K562 (cell line): ENCODE data around the gene TYW3. TPM values are rescaled to one million over a fixed set of nuclear protein-coding genes. Genes with fewer than 3 reads are reported as not detected.

Experiments
- ATAC-seq: fragments of 200-7000 bp; cut with Tn5 transposase; 3 replicates; pipeline ENCODE4 v1.9.1; 2020; ENCODE audit warnings: moderate library complexity
- BruUV-seq: library from RNA; stranded (reverse); fragments of 400-500 nt; replicated peaks from 2 replicates; lab custom pipeline; 2021; lab: Mats Ljungman, UMichigan
- CTCF ChIA-PET: fragments of 300-600 bp; formaldehyde crosslinking; extraction: SDS; loops from one replicate; lab custom pipeline; 2021; ENCODE audit warnings: low intra/inter-chr PET ratio; lab: Yijun Ruan, JAX
- POLR2A ChIA-PET: fragments of 300-600, 350-650 bp; sonication (Branson Sonifier 250); formaldehyde crosslinking; extraction: SDS; loops from one replicate; lab custom pipeline; 2021; ENCODE audit warnings: antibody characterized with exemption, inconsistent platforms; lab: Yijun Ruan, JAX
- DNase-seq, 4 experiments: peaks; one replicate each; pipeline versions ENCODE4 v3.0.0 to v3.0.0-alpha.2; 2011 to 2018; ENCODE audit warnings: low spot score in 3 of 4, mixed read lengths in 3 of 4; ENCODE audit errors: extremely low read depth in 1 of 4
- FAIRE-seq: peaks from 2 replicates; lab custom pipeline; 2011; peaks lifted over from hg19 to GRCh38; lab: Jason Lieb, UNC
- H2AFZ ChIP-seq: 2 replicates; pipeline ENCODE4 v1.6.0; 2011; ENCODE audit warnings: low read depth, low read length, control low read depth, inconsistent platforms
- H3K27ac ChIP-seq: fragments of 200-600 bp; 3 replicates; pipeline ENCODE4 v1.8.0; 2011; ENCODE audit warnings: low read depth, mild to moderate bottlenecking, control low read depth, inconsistent platforms, low read length, moderate library complexity, mixed read lengths; ENCODE audit errors: extremely low read depth
- H3K27me3 ChIP-seq, 2 experiments: fragments of 300-600 bp in 1 of 2; 2 replicates in 1 of 2; 3 replicates in 1 of 2; pipeline versions ENCODE4 v1.6.0 to v1.8.0; 2011; ENCODE audit warnings: inconsistent platforms in 2 of 2, low read length in 2 of 2, mild to moderate bottlenecking in 1 of 2, mixed read lengths in 1 of 2, moderate library complexity in 1 of 2; ENCODE audit not compliant: control insufficient read depth in 2 of 2, insufficient read depth in 2 of 2
- H3K36me3 ChIP-seq: fragments of 300-600 bp; 3 replicates; pipeline ENCODE4 v1.8.0; 2011; ENCODE audit warnings: mild to moderate bottlenecking, low read length, inconsistent platforms; ENCODE audit not compliant: control insufficient read depth, insufficient read depth
- H3K4me1 ChIP-seq, 2 experiments: fragments of 200-600 bp in 1 of 2; replicated peaks in 1 of 2; 2 replicates in 1 of 2; 3 replicates in 1 of 2; pipeline versions ENCODE4 v1.5.1 to v1.8.0; 2011; ENCODE audit warnings: inconsistent platforms in 2 of 2, low read length in 2 of 2, mild to moderate bottlenecking in 1 of 2, mixed read lengths in 1 of 2, moderate library complexity in 1 of 2; ENCODE audit not compliant: control insufficient read depth in 2 of 2, insufficient read depth in 2 of 2
- H3K4me2 ChIP-seq: 2 replicates; pipeline ENCODE4 v1.6.1; 2011; ENCODE audit warnings: low read length, control low read depth, inconsistent platforms, mixed read lengths; ENCODE audit not compliant: insufficient read depth
- H3K4me3 ChIP-seq: fragments of 200-600 bp; sonication (generic), shearing (Covaris generic); 2 replicates; pipeline ENCODE4 v1.5.1; 2016; ENCODE audit warnings: control low read depth, inconsistent platforms
- H3K79me2 ChIP-seq: fragments of 200-600 bp; 3 replicates; pipeline ENCODE4 v1.8.0; 2011; ENCODE audit warnings: low read length, inconsistent platforms; ENCODE audit not compliant: control insufficient read depth, insufficient read depth
- H3K9ac ChIP-seq, 2 experiments: 2 replicates each; pipeline versions ENCODE4 v1.6.0 to v1.6.1; 2011; ENCODE audit warnings: low read depth in 2 of 2, low read length in 2 of 2, control low read depth in 1 of 2, inconsistent platforms in 1 of 2, mild to moderate bottlenecking in 1 of 2, mixed read lengths in 1 of 2; ENCODE audit not compliant: insufficient read depth in 1 of 2
- H3K9me1 ChIP-seq: one replicate; pipeline ENCODE4 v1.6.0; 2011; ENCODE audit warnings: inconsistent platforms, mild to moderate bottlenecking, low read length, moderate library complexity; ENCODE audit not compliant: control insufficient read depth, insufficient read depth
- H3K9me3 ChIP-seq: replicated peaks from 2 replicates; pipeline ENCODE4 v1.5.1; 2011; ENCODE audit warnings: low read depth, low read length, inconsistent platforms; ENCODE audit not compliant: control insufficient read depth, insufficient read depth
- H4K20me1 ChIP-seq: replicated peaks from 2 replicates; pipeline ENCODE4 v1.6.1; 2011; ENCODE audit warnings: low read length, inconsistent platforms, mixed read lengths; ENCODE audit not compliant: control insufficient read depth, insufficient read depth
- ARHGAP35 ChIP-seq: fragments of 450-650 bp; IDR thresholded peaks from 2 replicates; pipeline ENCODE4 v1.6.1; 2018; ENCODE audit not compliant: partially characterized antibody
- BACH1 ChIP-seq: fragments of 200-800 bp; sonication (Bioruptor generic); IDR thresholded peaks from 2 replicates; pipeline ENCODE4 v1.6.1; 2016; ENCODE audit warnings: missing genetic modification characterization, missing compliant biosample characterization
- GATAD2B ChIP-seq: fragments of 450-650 bp; IDR thresholded peaks from 2 replicates; pipeline ENCODE4 v1.6.1; 2017; ENCODE audit warnings: mild to moderate bottlenecking, borderline replicate concordance
- HDAC1 ChIP-seq, 2 experiments: fragments of 450-650 bp; IDR thresholded peaks; 2 replicates each; pipeline ENCODE4 v1.6.1; 2016 to 2017; ENCODE audit warnings: inconsistent platforms in 1 of 2, mild to moderate bottlenecking in 1 of 2, moderate library complexity in 1 of 2
- HNRNPLL ChIP-seq: fragments of 200-400 bp; formaldehyde crosslinking; IDR thresholded peaks from 2 replicates; pipeline ENCODE4 v1.6.1; 2017; ENCODE audit warnings: low read length, low read depth, mild to moderate bottlenecking; ENCODE audit not compliant: poor library complexity, severe bottlenecking
- NELFE ChIP-seq: IDR thresholded peaks from 2 replicates; pipeline ENCODE4 v1.6.1; 2011; ENCODE audit warnings: mild to moderate bottlenecking; ENCODE audit not compliant: insufficient read depth, insufficient read length
- NFE2 ChIP-seq: IDR thresholded peaks from 2 replicates; pipeline ENCODE4 v1.6.1; 2014; ENCODE audit warnings: antibody characterized with exemption, low read depth
- RFX5 ChIP-seq: IDR thresholded peaks from 2 replicates; pipeline ENCODE4 v1.6.1; 2011; ENCODE audit warnings: low read depth, mild to moderate bottlenecking, improper control_type of control experiment, low read length
- SPI1 ChIP-seq: IDR thresholded peaks from 2 replicates; pipeline ENCODE4 v1.6.1; 2011; ENCODE audit warnings: low read depth, low read length, control low read depth, borderline replicate concordance
- SREBF2 ChIP-seq: sonication (generic); formaldehyde crosslinking; IDR thresholded peaks from 2 replicates; pipeline ENCODE4 v1.4.0; 2020; ENCODE audit warnings: mild to moderate bottlenecking, missing genetic modification reagents
- in situ Hi-C: fragments of 300-500 bp; cut with MboI; formaldehyde crosslinking; loops from 4 replicates; pipeline ENCODE4 v1.15.0; 2018; ENCODE audit warnings: inconsistent platforms, mixed read lengths
- intact Hi-C: fragments of 100-400 bp; cut with micrococcal nuclease; formaldehyde crosslinking; loops from 2 replicates; pipeline ENCODE4 v1.14.2; 2022
- polyA plus RNA-seq, 8 experiments: library from polyadenylated mRNA; depleted of rRNA in 4 of 8; stranded (reverse) in 5 of 8; unstranded in 3 of 8; fragments of >200 nt; fragmentation: Nextera tagmentation in 2 of 8; fragmentation: Illumina TruSeq in 1 of 8; extraction: Ambion mirVana in 2 of 8; extraction: Trizol in 1 of 8; gene quantifications; 2 replicates each; pipeline versions ENCODE4 v1.2.1 to v1.2.3, GENCODE V29; 2011 to 2014; ENCODE audit warnings: inconsistent platforms in 1 of 8, missing spikeins in 1 of 8
- total RNA-seq, 7 experiments: library from RNA; depleted of rRNA in 6 of 7; stranded (reverse); fragments of >200 nt in 6 of 7; fragmentation: Illumina TruSeq in 2 of 7; extraction: Trizol in 2 of 7; gene quantifications; 2 replicates each; pipeline versions ENCODE4 v1.2.1 to v1.2.3, GENCODE V29; 2011 to 2021; ENCODE audit warnings: low replicate concordance in 1 of 7
- TF ChIP-seq, protein P1 (sequence below): sonication (generic); formaldehyde crosslinking; IDR thresholded peaks from 2 replicates; pipeline ENCODE4 v1.8.1; 2022; ENCODE audit warnings: missing genetic modification reagents
- TF ChIP-seq, protein P2 (sequence below): sonication (generic); formaldehyde crosslinking; IDR thresholded peaks from 2 replicates; pipeline ENCODE4 v1.8.1; 2022; ENCODE audit warnings: missing genetic modification reagents
- TF ChIP-seq, protein P3 (sequence below): fragments of 450-650 bp; IDR thresholded peaks from 2 replicates; pipeline ENCODE4 v1.6.1; 2014; ENCODE audit warnings: low read depth, mild to moderate bottlenecking, moderate library complexity, borderline replicate concordance

Gene TYW3
- total and polyA plus RNA-seq, 9 of the 15 experiments (the other 6 are each of a cell fraction or from before 2014, with no cell fraction given): 22.0 to 54.0 (median 41.1) TPM

DNA sequence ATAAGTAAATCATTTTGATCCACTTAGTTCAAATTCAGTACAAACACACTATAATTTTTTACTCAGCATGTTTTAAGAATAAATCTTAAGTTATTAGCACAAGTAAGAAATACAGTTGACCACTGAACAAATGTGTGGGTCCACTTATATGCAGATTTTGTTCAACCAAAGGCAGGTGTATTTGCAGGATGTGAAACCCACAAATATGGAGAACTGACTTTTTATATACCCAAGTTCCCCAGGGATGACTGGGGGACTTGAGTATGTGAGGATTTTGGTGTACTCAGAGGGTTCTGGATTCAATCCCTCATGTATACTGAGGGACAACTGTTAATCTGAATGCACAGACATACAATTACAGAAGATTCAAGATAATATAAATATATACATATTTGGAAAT is 33.6 kb upstream of the TYW3 start:
- in situ Hi-C loops (no loop called here), intact Hi-C loops (no loop called here)
- no peak for TF ChIP-seq ARHGAP35
- no peak for TF ChIP-seq RFX5
- TF ChIP-seq NFE2: no peak
- no peak for TF ChIP-seq HNRNPLL
- no peak for TF ChIP-seq BACH1 (tag)
- no peak for TF ChIP-seq SREBF2 (CRISPR knock-in tag)
- no peak for TF ChIP-seq HDAC1 (IDR thresholded peaks at IDR 0.05)
- TF ChIP-seq, protein P1, sequence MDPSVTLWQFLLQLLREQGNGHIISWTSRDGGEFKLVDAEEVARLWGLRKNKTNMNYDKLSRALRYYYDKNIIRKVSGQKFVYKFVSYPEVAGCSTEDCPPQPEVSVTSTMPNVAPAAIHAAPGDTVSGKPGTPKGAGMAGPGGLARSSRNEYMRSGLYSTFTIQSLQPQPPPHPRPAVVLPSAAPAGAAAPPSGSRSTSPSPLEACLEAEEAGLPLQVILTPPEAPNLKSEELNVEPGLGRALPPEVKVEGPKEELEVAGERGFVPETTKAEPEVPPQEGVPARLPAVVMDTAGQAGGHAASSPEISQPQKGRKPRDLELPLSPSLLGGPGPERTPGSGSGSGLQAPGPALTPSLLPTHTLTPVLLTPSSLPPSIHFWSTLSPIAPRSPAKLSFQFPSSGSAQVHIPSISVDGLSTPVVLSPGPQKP: no peak
- no peak for TF ChIP-seq GATAD2B
- TF ChIP-seq, protein P2, sequence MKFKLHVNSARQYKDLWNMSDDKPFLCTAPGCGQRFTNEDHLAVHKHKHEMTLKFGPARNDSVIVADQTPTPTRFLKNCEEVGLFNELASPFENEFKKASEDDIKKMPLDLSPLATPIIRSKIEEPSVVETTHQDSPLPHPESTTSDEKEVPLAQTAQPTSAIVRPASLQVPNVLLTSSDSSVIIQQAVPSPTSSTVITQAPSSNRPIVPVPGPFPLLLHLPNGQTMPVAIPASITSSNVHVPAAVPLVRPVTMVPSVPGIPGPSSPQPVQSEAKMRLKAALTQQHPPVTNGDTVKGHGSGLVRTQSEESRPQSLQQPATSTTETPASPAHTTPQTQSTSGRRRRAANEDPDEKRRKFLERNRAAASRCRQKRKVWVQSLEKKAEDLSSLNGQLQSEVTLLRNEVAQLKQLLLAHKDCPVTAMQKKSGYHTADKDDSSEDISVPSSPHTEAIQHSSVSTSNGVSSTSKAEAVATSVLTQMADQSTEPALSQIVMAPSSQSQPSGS (CRISPR knock-in tag): no peak
- TF ChIP-seq SPI1: no peak
- TF ChIP-seq, protein P3, sequence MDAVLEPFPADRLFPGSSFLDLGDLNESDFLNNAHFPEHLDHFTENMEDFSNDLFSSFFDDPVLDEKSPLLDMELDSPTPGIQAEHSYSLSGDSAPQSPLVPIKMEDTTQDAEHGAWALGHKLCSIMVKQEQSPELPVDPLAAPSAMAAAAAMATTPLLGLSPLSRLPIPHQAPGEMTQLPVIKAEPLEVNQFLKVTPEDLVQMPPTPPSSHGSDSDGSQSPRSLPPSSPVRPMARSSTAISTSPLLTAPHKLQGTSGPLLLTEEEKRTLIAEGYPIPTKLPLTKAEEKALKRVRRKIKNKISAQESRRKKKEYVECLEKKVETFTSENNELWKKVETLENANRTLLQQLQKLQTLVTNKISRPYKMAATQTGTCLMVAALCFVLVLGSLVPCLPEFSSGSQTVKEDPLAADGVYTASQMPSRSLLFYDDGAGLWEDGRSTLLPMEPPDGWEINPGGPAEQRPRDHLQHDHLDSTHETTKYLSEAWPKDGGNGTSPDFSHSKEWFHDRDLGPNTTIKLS: no peak
- TF ChIP-seq NELFE: no peak

More for the DNA sequence above, 33.6 kb upstream of the TYW3 start:
- Histone ChIP-seq H3K9me3 (no peaks in the 10 kb centered on the region), H3K4me3 (no peak overlapping the region), H3K79me2 (no peaks in the 10 kb centered on the region), H4K20me1 (no peaks in the 10 kb centered on the region), H3K4me2 (no peak overlapping the region), H3K27me3 (no peaks in the 10 kb centered on the region), H3K36me3 (peaks cover 18% of the 10 kb centered on the region; the same call in 1 of the 3 replicates), H3K9ac (no peak overlapping the region), H2AFZ (no peak overlapping the region), H3K27ac (no peak overlapping the region), H3K4me1 (no peaks in the 10 kb centered on the region), H3K9me1 (no peaks in the 10 kb centered on the region)
- FAIRE-seq (no peak), ATAC-seq (no peak), DNase-seq (no peak)
- ChIA-PET POLR2A (interaction anchor here (0.9 kb wide), 1 partner anchor 10 kb away, joined by 5 read pairs; no protein-coding TSS in a partner anchor), CTCF (no interaction called here)
- BruUV-seq: no TSS peak
